ENCODE measurements around the gene SKP1.

DNA sequence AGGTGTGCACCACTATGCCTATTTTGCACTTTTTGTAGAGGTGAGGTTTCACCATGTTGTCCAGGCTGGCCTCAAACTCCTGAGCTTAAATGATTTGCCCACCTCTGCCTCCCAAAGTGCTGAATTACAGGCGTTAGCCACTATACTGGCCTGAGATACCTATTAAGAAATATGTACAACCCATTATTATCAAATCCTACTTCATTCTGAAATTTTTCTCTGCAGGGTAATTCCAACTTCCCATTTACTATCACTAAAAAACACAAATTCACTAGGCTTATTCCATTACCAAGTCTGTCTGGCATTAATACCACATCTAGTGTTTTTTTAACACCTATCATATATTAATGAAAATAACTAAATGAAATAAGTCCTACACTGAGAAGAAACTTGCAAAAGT, 30.9 kb upstream of the SKP1 start:
- TF ChIP-seq POLR2A (IDR thresholded peaks at IDR 0.05) = no peak
- TF ChIP-seq, protein P1, sequence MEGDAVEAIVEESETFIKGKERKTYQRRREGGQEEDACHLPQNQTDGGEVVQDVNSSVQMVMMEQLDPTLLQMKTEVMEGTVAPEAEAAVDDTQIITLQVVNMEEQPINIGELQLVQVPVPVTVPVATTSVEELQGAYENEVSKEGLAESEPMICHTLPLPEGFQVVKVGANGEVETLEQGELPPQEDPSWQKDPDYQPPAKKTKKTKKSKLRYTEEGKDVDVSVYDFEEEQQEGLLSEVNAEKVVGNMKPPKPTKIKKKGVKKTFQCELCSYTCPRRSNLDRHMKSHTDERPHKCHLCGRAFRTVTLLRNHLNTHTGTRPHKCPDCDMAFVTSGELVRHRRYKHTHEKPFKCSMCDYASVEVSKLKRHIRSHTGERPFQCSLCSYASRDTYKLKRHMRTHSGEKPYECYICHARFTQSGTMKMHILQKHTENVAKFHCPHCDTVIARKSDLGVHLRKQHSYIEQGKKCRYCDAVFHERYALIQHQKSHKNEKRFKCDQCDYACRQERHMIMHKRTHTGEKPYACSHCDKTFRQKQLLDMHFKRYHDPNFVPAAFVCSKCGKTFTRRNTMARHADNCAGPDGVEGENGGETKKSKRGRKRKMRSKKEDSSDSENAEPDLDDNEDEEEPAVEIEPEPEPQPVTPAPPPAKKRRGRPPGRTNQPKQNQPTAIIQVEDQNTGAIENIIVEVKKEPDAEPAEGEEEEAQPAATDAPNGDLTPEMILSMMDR (IDR thresholded peaks at IDR 0.05) = no peak
